ENCODE measurements around the gene MAGI2.

DNA sequence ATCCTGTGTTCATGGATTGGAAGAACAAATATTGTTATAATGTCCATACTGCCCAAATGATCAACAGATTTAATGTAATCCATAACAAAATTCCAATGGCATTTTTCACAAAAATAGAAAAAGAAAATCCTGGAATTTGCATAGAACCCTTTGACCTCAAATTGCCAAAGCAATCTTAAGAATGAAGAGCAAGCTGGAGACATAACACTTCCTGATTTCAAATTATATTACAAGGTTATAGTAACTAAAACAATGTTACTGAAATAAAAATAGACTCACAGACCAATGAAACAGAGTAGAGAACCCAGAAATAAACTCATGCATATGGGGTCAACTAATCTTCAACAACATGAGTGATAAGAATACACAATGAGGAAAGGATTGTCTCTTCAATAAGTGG, 1352.4 kb downstream of the MAGI2 start:
- TF ChIP-seq TAF1 (IDR thresholded peaks at IDR 0.05; ENCODE audit: low read depth, low read length) (no peak), POLR2AphosphoS5 (IDR thresholded peaks at IDR 0.05; ENCODE audit: low read depth, low read length) (no peak)

Data from GM12891 (cell line).